GM21528 (cell line): ENCODE measurements around the gene ZACN.
A peak's percentile ranks its signal among the peaks of the same experiment; 100 is the strongest.

Experiments
- ATAC-seq: cut with Tn5 transposase; IDR thresholded peaks from one replicate; pipeline ENCODE4 v1.9.1; 2021; ENCODE audit warnings: mild to moderate bottlenecking, moderate library complexity; ENCODE audit not compliant: unreplicated experiment, low FRiP score

Gene ZACN

GRCh38 chr17:76095943-76096342 lies 17.0 kb downstream of the ZACN start:
- no peak for ATAC-seq

GRCh38 chr17:76097716-76098295 lies 18.8 kb downstream of the ZACN start:
- ATAC-seq: no peak

GRCh38 chr17:76102944-76103273 lies 23.9 kb downstream of the ZACN start:
- ATAC-seq: no peak

- ATAC-seq: peak; percentile 81
Measured at GRCh38 chr17:76103274-76104139, 24.5 kb downstream of the ZACN start, which contains the start of gene EXOC7. TSS of gene EXOC7 (minus strand) at chr17:76103787. CDS start at chr17:76103692, 95 bp downstream.

- ATAC-seq: no peak
Measured at GRCh38 chr17:76104140-76104895, 25.3 kb downstream of the ZACN start.

- ATAC-seq: no peak
Measured at GRCh38 chr17:76104896-76105231, 25.9 kb downstream of the ZACN start.

- no peak for ATAC-seq
Measured at GRCh38 chr17:76106703-76107102, 27.7 kb downstream of the ZACN start.

- no peak for ATAC-seq
Measured at GRCh38 chr17:76107509-76107908, 28.5 kb downstream of the ZACN start.

GRCh38 chr17:76111956-76112355 lies 33.0 kb downstream of the ZACN start:
- ATAC-seq: no peak

GRCh38 chr17:76115138-76115754 lies 36.3 kb downstream of the ZACN start:
- ATAC-seq: no peak

GRCh38 chr17:76119409-76120371 lies 40.7 kb downstream of the ZACN start:
- ATAC-seq: no peak

- no peak for ATAC-seq
Measured at GRCh38 chr17:76120658-76121008, 41.7 kb downstream of the ZACN start.

GRCh38 chr17:76121932-76122430 lies 43.0 kb downstream of the ZACN start:
- no peak for ATAC-seq

GRCh38 chr17:76122431-76123190 lies 43.6 kb downstream of the ZACN start:
- no peak for ATAC-seq

GRCh38 chr17:76123191-76123499 lies 44.2 kb downstream of the ZACN start:
- no peak for ATAC-seq

GRCh38 chr17:76123749-76124581 lies 45.0 kb downstream of the ZACN start:
- no peak for ATAC-seq

GRCh38 chr17:76124582-76125390 lies 45.8 kb downstream of the ZACN start:
- no peak for ATAC-seq

- ATAC-seq: no peak
Measured at GRCh38 chr17:76125391-76125675, 46.4 kb downstream of the ZACN start.
